Muscle of arm (tissue), 12 donors: Measurements from ENCODE around the gene AIG1. TPM values are rescaled to one million over a fixed set of nuclear protein-coding genes. Genes with fewer than 3 reads are reported as not detected.
"Not testable (repeated sequence)": the region's sequence is repeated elsewhere in the genome, so short reads cannot be mapped to it uniquely, and the experiment has no call there.

ENCODE experiments used
- DNase-seq: peaks from one replicate; pipeline ENCODE4 v3.0.0-alpha.2; 2013
- polyA plus RNA-seq, 12 donors: library from polyadenylated mRNA; unstranded; fragments of 120-200 nt; gene quantifications; one replicate each; pipeline ENCODE4 v1.2.1, GENCODE V29; 2013; ENCODE audit not compliant: insufficient read length in 12 of 12

AIG1 gene
- polyA plus RNA-seq, 12 donors: 22.7 to 44.3 (median 40.6) TPM; not detected in 1

DNA sequence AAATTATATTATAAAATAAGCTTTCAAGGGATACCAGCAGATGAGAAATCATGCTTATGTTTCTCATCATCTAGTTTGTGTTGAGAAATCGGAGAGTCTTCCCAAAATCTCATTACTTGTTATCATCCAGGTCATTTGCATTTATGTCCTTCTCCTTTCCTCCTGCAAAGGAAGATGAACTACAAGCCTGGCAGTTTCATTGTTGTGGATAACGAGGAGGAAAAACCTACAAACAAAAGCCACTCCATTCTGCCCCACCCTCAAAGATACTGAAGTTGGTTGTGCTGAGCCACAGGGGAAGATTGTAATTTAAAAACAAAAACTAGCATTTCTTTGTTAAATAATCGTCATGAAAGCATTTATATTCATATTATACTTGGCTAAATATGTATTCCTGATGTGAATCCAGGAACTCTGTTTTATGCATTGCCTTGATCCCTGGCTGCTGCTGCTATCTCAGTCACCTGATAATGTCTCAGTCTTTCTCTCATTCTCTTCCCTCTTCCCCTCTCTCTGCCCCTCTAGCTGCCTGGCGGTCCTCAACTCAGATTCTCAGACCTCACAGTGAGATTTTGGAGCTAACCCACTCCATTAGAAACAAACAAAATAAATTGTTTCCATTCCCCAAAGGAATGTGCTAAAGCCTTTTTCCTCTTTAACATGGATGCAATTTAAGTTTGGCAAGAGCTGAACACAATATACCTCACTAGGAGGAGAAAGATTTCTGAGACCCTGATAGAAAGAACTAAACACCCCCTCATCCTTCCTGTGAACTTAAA, 204.5 kb downstream of the AIG1 start:
- no peak for DNase-seq

DNA sequence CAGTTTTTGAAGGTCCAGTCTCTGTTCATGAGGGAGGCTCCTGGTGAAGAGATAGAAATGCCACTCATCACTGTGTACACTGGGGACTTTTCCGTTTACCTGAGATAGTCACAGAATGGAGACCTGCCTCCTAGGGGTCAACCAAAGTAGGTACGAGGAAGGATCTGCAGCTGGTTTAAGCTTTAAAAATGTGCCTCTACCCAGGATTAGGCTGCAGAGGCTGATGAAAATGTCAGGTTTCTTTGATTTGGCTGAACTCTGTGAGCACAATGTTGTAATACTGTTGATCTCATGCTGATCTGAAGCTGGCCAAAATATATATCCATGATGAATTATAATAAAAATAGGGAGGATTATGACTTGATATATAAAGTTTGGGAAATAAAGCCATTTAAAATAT, 207.1 kb downstream of the AIG1 start:
- no peak for DNase-seq

DNA sequence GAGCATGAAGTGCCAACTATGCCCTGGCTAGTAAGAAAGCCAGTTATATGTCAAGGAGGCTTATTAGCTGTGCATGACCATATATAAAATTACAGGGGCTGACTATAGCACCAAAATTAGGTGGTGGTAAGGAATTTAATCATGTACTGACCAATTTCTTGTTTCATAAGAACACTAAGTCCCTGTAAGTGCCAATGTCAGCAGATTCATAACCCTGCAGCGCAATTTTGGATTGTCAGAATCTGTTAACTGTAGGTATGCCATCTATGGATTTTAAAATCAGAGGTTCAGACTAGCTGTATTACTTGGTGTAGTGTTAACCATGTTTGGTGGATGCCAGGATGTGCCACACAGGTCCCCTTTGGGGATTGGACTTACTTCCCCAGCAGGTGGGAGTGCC, 207.8 kb downstream of the AIG1 start:
- DNase-seq: no peak

DNA sequence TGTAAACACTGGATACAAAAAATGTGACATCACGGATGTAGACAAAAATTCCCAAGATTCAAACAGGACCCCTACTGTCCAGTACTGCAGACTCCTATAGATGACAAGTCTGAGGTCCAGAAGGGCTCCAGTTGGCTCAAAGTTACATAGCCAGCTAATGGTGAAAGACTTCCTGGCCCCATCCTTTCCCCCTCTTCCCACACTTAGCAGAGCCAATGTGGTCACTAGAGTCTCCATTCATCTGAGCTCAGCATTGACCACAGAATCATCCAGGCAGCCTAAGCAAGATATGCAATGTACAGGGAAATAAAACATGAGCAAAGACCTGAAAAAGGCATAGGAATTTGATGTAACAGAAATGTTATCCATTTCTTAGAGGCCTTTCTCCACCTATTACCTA, 209.3 kb downstream of the AIG1 start:
- no peak for DNase-seq

DNA sequence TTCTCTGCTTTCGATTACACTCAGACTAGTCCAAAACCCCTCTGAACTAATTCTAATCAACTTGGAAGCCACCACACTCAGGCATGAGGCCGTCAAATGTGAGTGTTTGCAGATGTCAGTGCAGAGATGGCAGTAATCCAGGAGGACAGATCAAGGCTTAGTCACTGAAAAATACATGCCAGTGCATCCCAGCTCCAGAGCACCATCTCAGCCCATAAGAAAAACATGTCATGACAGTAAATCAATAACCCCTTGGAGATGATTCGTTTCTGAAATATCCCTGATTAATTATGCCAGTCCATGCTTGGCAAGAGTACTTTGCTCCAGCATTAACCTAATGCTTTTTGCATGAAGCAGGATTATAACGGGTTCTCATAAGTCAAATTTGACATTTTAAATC, 210.3 kb downstream of the AIG1 start:
- peak; percentile 61 for DNase-seq

DNA sequence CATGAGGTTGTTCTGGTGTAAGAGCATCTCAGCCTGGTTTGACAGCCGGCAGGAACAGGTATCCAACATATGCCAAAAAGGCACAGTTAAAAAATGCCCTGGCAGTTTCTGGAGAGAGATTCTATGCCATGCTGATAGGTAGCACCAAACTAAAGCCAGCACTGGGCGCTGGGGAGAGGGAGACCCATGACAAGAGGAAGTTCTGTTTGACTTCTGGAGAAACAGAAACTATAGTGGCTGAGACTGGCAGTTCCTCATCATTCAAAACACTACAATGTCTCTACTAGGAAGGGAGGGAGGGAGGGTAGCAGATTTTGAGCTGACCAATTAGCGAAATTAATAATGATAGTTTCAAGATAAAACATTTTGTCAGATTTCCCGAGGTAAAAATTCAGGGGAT, 215.7 kb downstream of the AIG1 start:
- no peak for DNase-seq

DNA sequence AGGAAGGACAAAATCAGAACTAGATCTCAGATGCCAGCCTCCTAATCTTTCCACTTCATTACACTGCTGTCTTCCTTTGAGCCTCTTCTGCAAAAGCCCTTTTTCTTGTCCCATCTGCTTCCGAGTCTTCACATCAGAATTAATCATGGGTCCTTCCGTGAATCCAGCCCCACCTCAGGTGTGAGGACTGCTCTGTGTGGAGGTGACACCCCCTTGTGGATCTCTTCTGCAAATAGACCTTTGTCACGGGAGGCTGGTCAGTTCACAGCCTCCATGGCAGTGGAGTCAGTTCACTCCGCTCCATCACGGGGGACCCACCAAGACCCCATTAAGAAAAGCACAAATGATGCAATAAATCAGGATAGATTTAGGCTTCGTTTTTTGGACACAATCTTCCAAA, 218.7 kb downstream of the AIG1 start:
- no peak for DNase-seq

DNA sequence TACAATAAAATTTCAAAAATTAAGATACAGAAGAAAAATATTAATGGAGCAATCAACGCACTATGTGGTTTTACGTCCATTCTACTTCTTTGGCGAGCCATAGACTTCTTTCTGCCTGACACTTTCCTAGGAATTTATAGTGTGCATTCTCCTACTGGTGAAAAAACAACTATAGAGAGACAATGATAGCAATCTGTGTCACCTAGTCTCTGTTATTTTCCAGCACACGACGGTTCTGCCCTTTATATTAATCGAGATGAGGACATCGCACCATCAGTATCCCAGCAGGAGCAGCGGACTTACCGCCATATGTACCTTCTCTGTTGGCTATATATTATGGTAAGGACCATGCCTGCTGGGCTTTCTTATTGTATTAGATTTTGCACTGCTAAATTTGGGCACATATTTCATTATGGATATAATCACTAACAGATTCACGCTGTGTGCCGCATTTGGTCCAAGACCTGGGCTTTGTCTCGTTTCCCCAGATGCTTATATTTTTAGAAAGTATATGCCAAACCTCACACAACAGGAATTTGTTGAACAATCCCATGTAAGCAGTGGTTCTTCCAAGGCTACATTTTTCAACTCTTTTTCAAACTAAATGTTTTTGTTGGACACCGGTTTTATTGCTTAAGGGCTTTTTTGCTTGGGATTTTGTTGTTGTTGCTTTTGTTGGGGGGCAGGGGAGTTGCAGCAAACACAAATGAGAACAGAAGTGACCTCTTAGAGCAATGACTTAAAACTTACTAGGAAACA, 223.4 kb downstream of the AIG1 start:
- DNase-seq: peak; percentile 61

DNA sequence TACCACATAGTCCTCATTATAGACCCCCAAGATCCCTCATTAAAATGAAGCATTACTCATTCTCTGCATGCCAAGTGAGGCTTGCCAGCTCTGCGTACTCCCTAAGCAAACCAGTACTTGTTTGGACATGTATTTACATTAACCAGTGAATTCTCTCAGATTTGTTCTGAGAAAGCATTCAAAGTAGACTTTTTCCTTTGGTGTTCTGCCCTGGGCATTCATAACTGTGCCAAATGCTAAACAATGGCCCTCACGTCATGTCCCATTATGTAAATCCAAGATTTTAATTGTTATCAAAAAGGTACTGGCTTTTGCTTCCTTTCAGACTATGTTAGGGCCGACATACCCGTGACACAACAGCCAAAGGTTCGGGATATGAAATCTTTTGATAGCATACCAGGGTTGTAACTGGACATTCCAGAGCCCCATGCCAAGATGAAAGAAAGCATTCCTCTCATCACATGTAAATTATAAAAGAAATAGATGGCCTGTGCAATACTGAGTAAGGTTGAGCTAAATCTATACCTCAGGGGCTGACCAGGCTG, 225.6 kb downstream of the AIG1 start:
- DNase-seq: no peak

DNA sequence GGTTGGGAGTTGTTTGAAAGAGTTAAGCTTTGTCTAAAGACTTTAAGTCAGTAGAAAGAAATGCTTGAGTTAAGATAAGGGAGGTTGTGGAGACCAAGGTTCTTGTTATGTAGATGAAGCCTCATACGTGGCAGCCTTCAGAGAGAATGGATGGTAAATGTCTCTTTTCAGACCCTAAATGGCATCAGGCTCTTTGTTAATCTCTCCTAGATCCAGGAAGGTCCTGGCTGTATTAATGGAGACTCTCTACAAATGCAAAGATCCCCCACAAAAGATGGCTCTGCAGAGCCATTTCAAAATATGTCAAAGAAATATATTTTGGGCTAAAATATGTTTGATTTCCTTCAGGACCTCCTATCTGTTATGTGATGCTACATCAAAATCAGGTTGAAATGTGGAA, 228.2 kb downstream of the AIG1 start:
- DNase-seq: no peak

DNA sequence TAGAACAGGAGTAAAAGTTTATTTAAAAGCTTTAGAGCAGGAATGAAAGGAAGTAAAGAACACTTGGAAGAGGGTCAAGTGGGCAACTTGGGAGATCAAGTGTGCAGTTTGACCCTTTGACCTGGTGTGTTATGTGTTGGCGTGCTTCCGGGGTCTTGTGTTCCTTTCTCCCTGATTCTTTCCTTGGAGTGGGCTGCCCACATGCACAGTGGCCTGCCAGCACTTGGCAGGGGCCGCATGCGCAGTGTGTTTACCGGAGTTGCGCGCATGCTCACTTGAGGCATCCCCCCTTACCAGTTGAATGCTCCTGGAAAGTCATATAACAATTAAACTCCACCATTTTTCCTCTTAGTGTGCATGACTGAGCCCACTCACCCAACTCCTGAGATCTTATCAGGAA, 229.5 kb downstream of the AIG1 start:
- no peak for DNase-seq

DNA sequence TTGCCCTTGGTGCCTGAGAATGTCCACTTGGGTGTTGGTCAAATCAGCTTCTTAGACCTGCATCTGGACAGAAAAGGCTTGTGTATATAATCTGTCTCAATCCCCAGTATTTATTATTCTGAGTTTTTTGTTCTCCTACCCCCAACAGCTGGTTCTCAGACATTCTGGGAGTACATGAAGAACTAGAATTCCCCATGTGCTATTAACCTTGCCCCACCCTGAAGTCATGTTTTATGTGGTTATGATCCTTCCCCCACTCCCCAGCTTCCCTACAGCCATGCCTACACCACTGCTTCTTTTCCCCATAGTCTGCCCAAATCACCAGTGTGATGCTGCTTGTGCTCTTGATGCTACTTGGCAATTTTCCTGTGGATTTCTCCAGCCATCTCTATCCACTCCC, 232.8 kb downstream of the AIG1 start:
- no peak for DNase-seq

DNA sequence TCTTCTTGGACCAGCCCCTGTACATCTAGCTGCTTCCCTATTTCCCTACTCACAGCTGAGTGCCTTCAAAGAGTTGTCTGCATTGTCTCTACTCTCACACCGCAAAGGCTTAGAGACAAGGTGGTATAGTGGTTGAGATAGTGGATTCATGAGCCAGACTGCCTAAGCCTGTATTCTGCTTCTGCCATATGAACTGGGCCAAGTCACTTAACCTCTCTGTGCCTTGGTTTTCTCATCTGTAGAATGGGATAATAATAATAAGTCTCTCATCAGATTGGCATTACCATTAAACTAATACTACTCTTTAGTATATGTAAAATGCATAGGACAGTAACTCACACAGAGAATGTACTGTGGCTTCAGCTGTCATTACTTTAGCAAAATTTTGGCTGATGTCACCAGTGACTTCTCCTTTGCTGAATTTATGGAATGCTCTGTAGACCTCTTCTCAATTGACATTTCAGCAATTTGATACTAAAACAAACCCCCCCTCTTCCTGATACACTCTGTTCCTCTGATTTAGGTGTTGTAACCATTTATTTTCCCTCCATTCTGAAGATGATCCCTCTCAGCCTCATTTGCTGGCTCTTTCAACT, 233.7 kb downstream of the AIG1 start:
- no peak for DNase-seq

DNA sequence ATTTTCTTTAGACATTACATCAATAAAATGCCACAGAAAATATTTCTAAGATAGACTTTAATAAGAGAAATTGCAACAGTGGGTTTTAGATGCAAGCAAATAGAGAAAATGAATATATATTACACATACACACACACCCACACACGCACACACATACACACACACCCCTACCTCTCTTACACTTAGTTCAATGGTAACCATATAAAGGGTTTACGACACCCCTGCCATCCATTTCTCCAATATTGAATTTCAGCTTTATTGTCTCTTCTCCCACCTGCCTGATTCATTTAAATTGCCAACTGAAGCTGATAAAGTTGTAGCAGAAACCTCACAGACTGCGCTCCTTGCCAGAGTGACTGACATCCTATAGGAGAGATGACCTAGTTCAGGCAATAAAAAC, 235.2 kb downstream of the AIG1 start:
- no peak for DNase-seq

DNA sequence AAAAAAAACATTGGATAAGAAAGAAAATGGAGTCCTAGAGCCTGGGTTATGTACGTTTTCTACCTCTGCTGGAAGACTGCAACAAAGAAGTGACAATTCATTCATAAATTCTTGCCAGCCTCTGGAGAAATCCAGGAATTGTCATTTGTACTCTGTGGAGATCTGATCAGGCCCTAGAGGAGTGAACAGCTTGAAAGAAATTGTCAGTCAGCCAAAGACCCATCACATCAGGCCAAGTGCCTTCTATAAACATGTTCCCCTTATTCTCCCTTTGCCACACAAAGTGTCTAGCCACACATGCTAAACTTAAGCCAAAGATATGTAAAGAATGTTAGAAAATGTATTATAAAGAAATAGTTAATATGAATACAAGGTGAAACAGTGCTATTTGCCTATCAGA, 237.4 kb downstream of the AIG1 start:
- no peak for DNase-seq

DNA sequence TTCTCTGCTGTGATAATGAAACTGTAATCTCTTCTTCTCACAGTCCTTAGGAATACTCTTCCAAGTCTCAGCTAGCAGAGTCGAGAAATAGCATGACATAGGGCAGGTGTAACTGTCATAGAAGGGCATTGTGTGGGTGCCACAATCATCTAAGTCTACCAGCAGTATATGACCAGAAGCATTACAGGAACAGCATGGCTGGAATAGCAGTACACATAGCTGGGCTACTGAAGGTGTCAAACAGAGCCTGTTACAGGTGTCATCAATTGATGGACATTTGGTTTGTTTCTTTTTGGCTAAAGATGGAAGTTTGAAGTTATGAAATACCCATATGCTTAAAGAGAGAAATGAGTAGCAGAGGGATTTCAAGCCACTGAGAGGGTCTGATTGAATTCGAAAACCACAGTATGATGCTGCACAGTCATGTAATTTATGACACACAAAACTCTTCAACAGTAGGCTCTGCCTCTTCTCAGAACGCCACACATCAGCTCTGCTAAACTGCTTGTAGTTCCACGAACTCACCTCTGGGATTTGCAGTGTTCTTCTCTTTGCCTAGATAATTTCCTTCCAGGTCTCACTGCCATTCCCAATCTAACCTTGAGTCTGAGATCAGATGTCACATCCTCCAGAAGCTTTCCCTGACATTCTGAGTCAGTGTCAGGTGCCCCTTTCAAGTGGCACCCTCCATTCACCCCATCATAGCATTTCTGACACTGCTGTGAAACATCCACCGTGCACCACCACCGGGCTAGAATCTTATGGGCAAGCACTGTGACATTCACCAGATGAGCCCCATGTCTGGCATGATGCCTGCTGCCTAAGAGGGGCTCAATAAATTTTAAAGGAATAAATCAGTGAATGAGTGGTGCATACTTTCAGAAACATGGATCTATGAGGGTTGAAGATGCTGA, 238.8 kb downstream of the AIG1 start:
- no peak for DNase-seq

DNA sequence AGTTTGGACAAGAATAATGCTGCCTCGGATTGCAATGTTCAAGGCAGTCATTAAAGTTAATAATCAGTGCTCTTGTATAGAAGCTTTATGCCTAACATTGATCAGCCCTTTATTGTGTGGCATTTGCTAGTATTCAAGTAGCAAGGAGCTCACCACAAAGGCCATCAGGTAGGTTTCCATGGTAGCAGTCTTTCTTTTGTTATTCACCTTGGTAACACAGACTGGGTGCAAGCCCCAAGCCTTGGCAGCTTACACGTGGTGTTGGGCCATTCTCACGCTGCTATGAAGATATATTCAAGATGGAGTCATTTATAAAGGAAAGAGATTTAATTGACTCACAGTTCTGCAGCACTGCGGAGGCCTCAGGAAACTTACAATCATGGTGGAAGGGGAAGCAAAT, 240.5 kb downstream of the AIG1 start:
- no peak for DNase-seq

DNA sequence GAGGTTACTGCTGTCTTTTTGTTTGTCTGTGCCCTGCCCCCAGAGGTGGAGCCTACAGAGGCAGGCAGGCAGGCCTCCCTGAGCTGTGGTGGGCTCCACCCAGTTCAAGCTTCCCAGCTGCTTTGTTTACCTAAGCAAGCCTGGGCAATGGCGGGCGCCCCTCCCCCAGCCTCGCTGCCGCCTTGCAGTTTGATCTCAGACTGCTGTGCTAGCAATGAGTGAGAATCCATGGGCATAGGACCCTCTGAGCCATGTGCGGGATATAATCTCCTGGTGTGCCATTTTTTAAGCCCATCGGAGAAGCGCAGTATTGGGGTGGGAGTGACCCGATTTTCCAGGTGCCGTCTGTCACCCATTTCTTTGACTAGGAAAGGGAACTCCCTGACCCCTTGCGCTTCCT, 247.1 kb downstream of the AIG1 start:
- not testable (repeated sequence) for DNase-seq

DNA sequence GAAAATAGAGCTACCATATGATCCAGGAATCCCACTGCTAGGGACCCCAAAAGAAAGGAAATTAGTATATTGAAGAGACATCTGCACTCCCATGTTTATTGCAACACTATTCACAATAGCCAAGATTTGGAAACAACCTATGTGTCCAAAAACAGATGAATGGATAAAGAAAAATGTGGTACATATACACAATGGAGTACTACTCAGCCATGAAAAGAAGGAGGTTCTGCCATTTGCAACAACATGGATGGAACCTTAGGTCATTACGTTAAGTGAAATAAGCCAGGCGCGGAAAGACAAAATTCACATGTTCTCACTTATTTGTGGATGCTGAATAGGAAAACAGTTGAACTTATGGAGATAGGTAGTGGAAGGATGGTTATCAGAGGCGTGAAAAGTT, 252.5 kb downstream of the AIG1 start:
- DNase-seq: no peak

DNA sequence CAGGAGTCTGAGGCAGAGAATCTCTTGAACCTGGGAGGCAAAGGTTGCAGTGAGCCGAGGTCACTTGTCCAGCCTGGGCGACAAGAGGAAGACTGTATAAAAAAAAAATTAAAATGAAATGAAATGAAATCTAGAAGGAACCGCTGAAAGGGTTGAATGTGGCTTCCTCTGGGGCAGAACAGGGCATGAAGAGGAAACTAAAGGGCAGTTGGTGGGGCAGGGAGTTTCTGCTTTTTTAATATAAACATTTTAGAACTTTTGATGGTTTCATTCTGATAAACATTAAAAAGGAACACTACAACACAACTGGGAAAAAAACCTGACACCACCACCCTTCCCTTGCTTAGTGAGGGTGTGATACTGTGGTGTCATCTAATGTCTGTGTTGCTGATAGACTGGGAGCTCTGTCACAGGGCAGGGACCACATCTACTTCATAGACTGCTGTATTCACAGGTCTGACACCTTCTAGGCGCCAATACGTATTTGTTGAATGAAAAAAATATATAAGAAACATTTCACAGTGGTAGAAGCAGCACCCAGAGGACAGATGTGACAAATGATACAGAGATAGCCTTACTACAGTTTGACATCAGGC, 260.9 kb downstream of the AIG1 start:
- no peak for DNase-seq

DNA sequence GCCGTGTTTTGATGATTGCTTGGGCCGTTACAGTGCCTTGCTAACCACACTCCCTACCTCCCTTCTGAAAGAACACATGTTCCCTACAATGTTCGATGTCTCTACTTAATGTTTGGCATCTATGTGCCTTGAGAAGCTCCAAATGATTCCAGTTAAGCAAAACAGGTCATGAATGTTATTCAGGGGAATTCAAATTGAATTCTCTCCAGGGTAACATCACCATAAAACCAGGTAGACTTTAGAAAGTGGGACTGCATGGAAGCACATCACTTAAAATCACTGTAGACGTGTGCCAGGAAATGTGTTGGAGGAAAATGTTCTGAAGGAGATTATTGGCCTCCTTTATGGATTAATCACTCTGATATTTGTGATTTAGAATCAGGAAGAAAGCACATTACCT, 261.7 kb downstream of the AIG1 start:
- peak; percentile 45 for DNase-seq
